NCI-H748 (cell line): ENCODE data around the gene GMDS.
"Not testable (repeated sequence)": the region's sequence is repeated elsewhere in the genome, so short reads cannot be mapped to it uniquely, and the experiment has no call there.

Experiments used
- DNase-seq: peaks from one replicate; lab custom pipeline; 2025; ENCODE audit not compliant: unreplicated experiment; lab: John Stamatoyannopoulos, UW

Gene GMDS

GRCh38 chr6:1758076-1758679 is 487.2 kb downstream of the GMDS start:
- no peak for DNase-seq

DNA sequence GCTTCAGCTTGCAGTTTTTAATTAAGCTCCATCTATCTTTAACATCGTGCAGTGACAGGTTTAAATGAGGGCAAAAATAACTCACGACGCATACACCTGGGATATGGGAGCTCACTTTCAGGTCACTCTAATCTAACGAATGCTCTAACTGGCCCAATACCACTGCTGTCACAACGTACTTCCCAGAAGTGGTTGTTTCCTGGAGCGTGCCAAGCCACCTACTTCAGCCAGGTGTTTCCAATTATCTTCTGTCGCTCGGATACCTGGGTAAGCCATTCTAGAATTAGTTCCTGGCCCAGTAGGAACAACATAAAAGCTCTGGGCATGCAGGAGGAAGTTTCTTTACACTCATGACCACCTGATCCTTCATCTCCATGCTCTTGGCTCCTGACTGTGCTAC is 488.3 kb downstream of the GMDS start:
- DNase-seq, result peak; percentile 93

DNA sequence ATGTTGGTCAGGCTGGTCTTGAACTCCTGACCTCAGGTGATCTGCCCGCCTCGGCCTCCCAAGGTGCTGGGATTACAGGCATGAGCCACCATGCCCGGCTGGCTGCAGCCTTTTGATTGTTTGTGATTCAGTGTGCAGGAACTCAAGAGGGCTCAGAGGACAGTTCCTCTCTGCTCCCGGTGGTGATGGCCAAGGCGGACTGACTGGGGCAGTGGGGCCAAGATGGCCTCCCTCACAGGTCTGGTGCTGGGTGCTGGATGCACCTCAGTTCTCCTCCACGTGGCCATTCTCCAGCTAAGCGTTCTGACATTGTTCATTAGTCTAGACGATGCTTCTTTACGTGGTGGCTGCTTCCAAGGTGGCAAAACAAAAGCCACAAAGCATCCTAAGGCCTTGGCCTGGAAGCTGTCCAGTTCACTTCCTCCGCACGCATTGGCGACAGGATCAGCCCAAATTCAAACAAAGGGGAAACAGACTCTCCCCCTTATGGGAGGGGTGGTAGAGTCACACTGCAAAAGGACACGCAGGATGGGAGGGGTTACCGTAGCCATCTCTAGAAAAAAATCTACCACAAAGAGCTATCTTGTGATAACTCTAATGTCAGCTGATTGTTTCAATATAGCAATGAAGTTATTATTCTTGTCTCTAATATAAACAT is 488.8 kb downstream of the GMDS start:
- peak; percentile 56 for DNase-seq

DNA sequence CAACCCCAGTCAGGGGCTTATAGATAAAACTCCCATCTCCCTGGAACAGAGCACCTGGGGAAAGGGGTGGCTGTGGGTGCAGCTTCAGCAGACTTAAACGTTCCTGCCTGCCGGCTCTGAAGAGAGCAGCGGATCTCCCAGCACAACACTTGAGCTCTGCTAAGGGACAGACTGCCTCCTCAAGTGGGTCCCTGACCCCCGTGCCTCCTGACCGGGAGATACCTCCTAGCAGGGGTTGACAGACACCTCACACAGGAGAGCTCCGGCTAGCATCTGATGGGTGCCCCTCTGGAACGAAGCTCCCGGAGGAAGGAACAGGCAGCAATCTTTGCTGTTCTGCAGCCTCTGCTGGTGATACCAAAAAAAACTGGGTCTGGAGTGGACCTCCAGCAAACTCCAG is 494.3 kb downstream of the GMDS start:
- not testable (repeated sequence) for DNase-seq

- DNase-seq, result no peak
Measured at GRCh38 chr6:1749041-1749440, 496.4 kb downstream of the GMDS start.

- no peak for DNase-seq
Measured at GRCh38 chr6:1747531-1747930, 497.9 kb downstream of the GMDS start.

DNA sequence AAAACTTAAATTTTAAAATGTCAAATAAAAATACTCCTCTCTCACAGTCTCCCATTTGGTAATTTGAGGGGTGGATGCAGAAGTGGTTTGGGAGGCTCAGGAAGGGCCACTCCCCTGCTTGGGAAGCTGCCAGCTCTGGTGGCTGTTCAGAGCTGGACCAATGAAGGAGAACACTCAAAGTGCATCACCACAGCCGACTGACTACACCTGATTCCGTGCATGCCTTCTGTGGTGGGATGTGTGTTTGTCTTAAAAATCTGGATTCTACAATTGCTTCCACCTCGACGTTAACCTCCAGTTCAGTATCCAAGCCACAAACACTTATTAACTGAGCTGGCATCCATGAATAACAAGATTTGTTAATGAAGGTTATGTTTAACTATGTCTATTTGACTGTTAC is 498.4 kb downstream of the GMDS start:
- peak; percentile 27 for DNase-seq

DNA sequence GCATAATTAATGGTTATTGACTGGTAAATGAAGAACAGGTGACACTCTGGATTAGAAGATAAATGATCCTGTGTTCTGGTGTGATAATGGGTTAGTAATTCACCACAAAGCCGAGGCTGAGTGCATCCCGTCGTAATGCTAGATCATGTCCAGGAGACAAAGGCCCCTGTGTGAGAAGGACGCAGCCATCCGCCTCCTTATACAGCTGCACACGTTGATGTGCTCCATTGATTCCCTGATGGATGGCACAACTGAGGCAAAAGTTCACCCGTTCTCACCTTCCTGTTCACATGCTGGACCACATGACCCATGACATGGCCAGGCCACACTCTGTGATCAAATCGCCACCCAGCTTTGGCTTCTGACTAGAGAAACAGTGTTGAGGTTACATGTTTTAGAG is 499.6 kb downstream of the GMDS start:
- peak; percentile 91 for DNase-seq

- no peak for DNase-seq
Measured at GRCh38 chr6:1744543-1744942, 500.9 kb downstream of the GMDS start.

DNA sequence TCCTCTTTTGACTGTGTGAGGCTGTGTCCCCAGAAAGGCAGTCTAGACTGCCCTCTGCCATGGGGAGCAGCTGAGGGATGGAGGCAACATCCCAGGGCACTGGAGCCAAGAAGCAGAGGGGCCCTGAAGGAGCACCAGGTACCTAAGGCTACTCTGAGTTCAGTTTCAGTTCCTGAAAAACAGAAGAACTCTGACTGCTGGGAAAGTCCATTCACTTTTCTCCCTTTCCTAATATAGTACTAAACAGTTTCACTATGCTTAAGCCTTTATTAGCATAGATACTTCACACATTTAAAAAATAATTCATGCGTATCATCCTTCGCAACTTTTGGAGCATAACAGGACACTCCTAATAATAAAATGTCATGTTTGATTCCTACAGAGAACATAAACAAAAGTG is 505.7 kb downstream of the GMDS start:
- DNase-seq, result no peak

- DNase-seq, result no peak
Measured at GRCh38 chr6:1739220-1739619, 506.2 kb downstream of the GMDS start.

- DNase-seq, result no peak
Measured at GRCh38 chr6:1738558-1739081, 506.8 kb downstream of the GMDS start.

DNA sequence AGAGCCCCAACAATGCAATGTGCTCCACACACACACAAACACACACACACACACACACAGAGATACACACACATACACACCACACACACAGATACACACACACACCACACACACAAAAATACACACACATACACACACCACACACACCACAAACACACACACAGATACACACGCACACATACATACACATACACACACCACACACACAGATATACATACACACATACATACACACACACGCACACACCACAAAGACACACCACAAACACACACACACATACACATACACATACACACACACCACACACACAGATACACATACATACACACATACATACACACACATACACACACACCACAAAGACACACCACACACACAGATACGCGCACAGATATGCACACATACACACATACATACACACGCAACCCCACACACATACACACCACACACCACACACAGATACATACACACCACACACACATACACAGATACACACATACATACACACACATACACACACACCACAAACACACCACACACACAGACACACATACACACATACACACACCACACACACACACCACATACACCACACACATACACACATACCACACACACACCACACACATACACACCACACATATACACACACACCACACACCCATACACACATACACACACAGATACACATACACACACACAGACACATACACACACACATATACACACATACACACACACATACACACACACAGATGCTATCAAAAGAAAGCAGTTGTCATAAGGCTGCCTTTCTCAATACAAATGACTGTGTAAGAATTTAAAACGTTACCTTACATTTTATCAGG is 507.7 kb downstream of the GMDS start:
- no peak for DNase-seq

- no peak for DNase-seq
Measured at GRCh38 chr6:1736346-1737105, 508.9 kb downstream of the GMDS start.

GRCh38 chr6:1735239-1735803 is 510.1 kb downstream of the GMDS start:
- DNase-seq, result no peak

- DNase-seq, result no peak
Measured at GRCh38 chr6:1730882-1731281, 514.5 kb downstream of the GMDS start.

DNA sequence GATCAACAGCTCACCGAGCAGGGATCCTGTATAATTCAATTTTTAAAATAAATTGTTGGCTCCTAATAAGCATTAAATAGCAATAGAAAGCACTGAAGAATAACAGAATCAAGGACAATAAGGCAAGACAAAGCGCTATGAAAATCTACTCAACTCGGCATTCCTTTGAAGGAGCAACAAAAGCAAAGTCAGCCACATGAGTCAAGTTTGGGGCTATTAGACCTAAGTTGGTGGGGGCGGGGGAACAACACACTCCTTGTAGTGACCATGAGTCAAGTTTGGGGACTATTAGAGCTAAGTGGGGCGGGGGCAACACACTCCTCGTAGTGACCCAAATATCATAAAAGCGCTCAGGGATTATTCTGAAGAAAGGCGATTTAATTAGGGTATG is 515.7 kb downstream of the GMDS start:
- no peak for DNase-seq

DNA sequence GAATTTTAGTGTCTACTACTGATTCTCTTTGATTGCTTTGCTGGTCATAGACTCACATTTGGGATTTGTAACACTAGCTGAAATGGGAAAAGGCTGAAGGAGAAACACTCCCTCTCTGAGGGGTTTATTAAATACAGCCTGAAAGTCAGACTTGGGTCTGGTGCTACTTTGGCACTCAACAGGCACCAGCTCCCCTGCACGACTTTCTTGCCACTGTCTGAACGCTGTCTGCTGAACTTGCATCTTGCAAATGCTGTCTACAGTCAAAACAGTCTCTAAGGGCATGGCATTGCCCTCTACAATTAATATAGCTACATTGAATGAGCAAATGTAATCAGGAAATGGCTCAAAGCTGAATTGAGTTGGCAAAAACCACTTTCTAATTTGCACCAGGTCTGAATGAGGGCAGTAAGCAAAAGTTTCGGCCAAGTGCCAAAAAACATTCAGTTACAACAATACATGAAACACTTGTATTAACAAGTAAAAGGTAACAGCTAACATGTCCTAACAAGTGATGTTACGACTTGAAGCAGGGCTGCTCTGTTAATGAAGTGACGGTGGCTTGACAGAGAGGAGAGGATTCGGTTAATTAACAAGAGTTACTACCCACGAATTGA is 516.2 kb downstream of the GMDS start:
- DNase-seq, result no peak

- DNase-seq, result peak; percentile 98
Measured at GRCh38 chr6:1726341-1726768, 519.0 kb downstream of the GMDS start.

GRCh38 chr6:1724616-1725015 is 520.8 kb downstream of the GMDS start:
- DNase-seq, result peak; percentile 99
